ENCODE data around the gene RSRC1. TPM values are rescaled to one million over a fixed set of nuclear protein-coding genes. Genes with fewer than 3 reads are reported as not detected.

Gene RSRC1
- total RNA-seq, 3 donors from 2014 or later: 26.6 to 41.9 (median 29.9) TPM

GRCh38 chr3:158590223-158590622 is 480.3 kb downstream of the RSRC1 start:
- no peak for ATAC-seq
- no peak for DNase-seq
- Histone ChIP-seq H3K9me3 (no peaks in the 10 kb centered on the region), H3K4me3 (no peak overlapping the region), H3K4me1 (ENCODE audit: low read depth) (no peaks in the 10 kb centered on the region), H3K36me3 (ENCODE audit: low read depth) (no peaks in the 10 kb centered on the region)
- TF ChIP-seq, protein P1, sequence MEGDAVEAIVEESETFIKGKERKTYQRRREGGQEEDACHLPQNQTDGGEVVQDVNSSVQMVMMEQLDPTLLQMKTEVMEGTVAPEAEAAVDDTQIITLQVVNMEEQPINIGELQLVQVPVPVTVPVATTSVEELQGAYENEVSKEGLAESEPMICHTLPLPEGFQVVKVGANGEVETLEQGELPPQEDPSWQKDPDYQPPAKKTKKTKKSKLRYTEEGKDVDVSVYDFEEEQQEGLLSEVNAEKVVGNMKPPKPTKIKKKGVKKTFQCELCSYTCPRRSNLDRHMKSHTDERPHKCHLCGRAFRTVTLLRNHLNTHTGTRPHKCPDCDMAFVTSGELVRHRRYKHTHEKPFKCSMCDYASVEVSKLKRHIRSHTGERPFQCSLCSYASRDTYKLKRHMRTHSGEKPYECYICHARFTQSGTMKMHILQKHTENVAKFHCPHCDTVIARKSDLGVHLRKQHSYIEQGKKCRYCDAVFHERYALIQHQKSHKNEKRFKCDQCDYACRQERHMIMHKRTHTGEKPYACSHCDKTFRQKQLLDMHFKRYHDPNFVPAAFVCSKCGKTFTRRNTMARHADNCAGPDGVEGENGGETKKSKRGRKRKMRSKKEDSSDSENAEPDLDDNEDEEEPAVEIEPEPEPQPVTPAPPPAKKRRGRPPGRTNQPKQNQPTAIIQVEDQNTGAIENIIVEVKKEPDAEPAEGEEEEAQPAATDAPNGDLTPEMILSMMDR (IDR thresholded peaks at IDR 0.05): no peak
- intact Hi-C loops (cut with DNase I, micrococcal nuclease): no loop called here

Other genes starting within 250 kb of the RSRC1 start
- under 1 TPM in 1 of 3 donors, not detected in 2; 0.87 TPM for gene SHOX2, start 3.7 kb upstream of the RSRC1 start, total RNA-seq